AG09309 (cell line): ENCODE measurements around the gene UBR3.

Experiments
- DNase-seq: peaks from one replicate; pipeline ENCODE4 v3.0.0-alpha.2; 2010; ENCODE audit warnings: low read depth
- H3K4me3 ChIP-seq: 2 replicates; pipeline ENCODE4 v1.5.1; 2011; ENCODE audit warnings: mild to moderate bottlenecking, low read depth, low read length, moderate library complexity; ENCODE audit not compliant: control insufficient read depth
- CTCF ChIP-seq: IDR thresholded peaks from 2 replicates; pipeline ENCODE4 v1.5.1; 2011; ENCODE audit warnings: mild to moderate bottlenecking, low read depth, low read length, inconsistent platforms; ENCODE audit not compliant: insufficient read depth, control insufficient read depth; ENCODE audit errors: missing control alignments

Gene UBR3

GRCh38 chr2:169827272-169828140, at the start of gene UBR3:
Gene UBR3 (plus strand): TSS chr2:169827454. CDS start chr2:169827508, 54 bp downstream.
- TF ChIP-seq CTCF: no peak
- DNase-seq: peak; percentile 65
- H3K4me3 ChIP-seq: peak within 1 kb of the TSS; percentile 95

- no peak for DNase-seq
- H3K4me3 ChIP-seq: no peak overlapping the region
- no peak for TF ChIP-seq CTCF
These were observed 48.8 kb upstream of the UBR3 start for GRCh38 chr2:169778446-169778845.

- DNase-seq: no peak
- no peak for TF ChIP-seq CTCF
- no peak overlapping the region for H3K4me3 ChIP-seq
These were observed 45.8 kb upstream of the UBR3 start for GRCh38 chr2:169781249-169782013.

GRCh38 chr2:169782513-169782912, 44.7 kb upstream of the UBR3 start:
- H3K4me3 ChIP-seq: no peak overlapping the region
- TF ChIP-seq CTCF: no peak

GRCh38 chr2:169790581-169790980, 36.7 kb upstream of the UBR3 start:
- no peak for DNase-seq
- H3K4me3 ChIP-seq: no peak overlapping the region
- no peak for TF ChIP-seq CTCF

More at GRCh38 chr2:169782513-169782912, 44.7 kb upstream of the UBR3 start:
- DNase-seq: no peak

- DNase-seq: no peak
- TF ChIP-seq CTCF: no peak
- no peak overlapping the region for H3K4me3 ChIP-seq
These were observed 32.1 kb upstream of the UBR3 start for GRCh38 chr2:169795181-169795580.
